ENCODE measurements around the gene RNF224.

RNF224 gene

DNA sequence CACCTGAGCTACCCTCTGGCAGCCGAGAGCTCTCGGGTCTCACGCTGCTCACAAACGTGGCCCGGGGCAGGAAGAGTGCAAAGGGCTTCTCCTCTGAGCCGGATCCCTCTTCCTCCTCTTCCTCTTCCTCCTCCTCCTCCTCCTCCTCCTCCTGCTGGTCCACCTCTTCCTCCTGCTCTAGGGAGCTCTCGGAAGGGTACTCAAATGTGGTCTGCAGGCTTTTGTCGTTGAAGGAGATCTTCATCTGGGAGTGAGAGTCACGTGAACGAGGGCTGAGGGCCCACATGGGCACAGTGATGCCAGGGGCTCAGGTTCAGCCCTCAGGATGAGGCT is 34.9 kb upstream of the RNF224 start:
- DNase-seq (ENCODE audit: low spot score) = no peak

DNA sequence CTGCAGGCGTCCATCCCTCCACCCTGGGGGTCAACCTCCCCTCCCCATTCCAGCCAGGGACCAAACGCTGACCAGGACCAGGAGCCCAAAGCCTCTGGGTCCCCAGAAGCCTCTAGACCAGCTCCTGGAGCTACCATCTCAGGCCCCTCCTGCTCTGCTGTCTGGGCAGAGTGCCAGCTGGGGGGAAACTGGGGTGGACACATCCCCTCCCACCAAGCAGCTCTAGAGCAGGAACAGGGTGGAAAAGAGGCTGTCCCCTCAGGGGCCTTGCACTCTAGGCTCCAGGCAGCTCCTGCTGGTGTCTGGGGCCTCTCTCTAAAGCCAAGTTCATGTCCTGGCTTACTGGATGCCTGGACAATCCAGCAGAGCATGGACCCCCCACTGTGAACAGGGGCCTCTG is 34.4 kb upstream of the RNF224 start:
- DNase-seq (ENCODE audit: low spot score) = no peak

- no peak for DNase-seq (ENCODE audit: low spot score)
Observed at GRCh38 chr9:137193771-137194170, 33.5 kb upstream of the RNF224 start.

DNA sequence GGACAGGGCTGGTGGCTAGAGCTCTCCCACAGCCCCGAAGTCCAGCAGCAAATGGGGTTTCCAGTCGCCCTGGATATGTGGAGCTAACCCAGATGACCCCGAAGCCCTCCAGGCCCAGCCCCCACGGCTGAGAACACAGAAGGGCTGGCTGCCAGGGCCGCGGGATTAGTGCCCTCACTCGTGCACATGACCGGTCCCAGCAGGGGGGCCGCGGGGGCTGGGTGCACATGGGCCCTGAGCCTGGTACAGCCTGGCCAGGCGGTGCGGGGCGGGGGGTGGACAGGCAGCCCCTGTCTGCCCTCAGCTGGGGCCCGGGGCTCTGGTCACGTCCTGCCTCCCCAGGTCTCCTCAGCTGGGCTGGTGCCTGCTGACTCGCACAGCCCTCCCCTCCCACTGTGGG is 32.9 kb upstream of the RNF224 start:
- no peak for DNase-seq (ENCODE audit: low spot score)

- DNase-seq (ENCODE audit: low spot score) = no peak
Observed at GRCh38 chr9:137194909-137195308, 32.4 kb upstream of the RNF224 start.

DNA sequence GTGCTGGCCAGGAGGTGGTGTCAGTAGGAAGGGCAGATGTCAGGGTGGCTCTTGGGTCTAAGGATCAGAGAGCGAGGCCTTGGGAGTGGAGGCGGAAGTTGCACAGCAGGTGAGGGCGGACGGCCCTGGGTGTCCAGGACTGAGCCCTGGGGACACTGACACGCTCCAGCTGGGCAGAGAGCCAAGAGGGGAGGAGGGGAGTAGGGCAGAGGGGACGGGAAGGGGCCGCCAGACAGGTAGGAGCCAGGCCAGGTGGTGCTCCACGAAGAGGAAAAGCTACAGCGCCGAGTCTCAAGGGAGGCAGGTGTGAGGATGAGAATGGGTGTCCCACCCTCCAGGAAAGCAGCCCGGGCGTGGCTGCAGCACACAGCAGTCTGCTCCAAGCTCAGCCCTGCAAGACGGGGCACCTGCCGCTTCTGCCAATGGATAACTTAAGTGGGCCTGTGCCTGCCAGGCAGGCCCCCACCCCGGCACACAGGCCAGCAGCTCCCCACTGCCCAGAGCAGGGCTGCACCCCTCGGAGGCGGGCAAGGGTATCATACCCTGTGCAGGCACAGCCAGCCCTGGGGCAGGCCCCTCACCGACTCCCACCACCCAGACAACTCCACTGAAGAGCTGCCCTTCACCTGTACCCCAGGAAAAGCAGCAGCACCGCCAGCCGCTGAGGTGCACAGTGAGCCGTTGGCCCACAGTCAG is 31.6 kb upstream of the RNF224 start:
- no peak for DNase-seq (ENCODE audit: low spot score)

DNA sequence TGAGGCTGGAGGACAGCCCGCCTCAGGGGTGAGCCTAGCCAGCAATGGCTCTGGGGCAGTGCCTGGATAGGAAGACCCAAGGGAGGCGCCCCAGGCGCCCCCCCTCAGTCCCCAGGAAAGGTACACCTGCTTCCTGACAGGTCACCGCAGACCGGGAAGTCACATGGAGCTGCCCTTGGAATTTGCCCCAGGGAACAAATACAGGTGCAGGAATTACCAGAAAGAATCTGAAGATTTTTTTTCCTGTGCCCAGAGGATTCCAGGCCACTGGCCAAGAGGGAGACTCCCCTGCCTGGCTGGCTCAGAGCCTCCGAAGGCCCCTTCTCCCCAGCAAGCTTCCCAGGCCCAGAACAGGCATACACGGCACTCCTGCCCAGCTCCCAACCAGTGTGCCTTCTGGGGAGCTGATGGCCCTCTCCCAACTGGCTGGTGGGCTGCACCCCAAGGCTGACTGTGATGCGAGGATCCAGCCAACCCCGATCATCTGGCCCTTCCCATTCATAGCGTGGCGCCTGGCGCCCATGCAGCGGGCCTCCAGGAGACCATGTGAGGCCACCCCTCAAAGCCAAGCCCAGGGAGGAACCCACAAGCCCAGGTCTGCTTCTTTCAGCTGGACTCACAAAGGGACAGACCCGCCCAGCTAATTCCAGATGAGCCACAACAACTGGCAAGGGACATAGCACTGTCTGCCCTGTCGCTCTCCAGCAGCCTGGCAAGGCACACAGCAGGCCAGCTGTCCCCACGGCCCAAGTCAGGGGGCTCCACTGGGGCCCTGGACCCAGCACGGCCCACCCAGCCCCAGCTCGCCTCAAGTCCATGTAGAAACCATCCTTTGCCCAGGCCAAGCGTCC is 29.0 kb upstream of the RNF224 start:
- DNase-seq (ENCODE audit: low spot score) = no peak

GRCh38 chr9:137198902-137199283 is 28.4 kb upstream of the RNF224 start:
- DNase-seq (ENCODE audit: low spot score) = no peak

DNA sequence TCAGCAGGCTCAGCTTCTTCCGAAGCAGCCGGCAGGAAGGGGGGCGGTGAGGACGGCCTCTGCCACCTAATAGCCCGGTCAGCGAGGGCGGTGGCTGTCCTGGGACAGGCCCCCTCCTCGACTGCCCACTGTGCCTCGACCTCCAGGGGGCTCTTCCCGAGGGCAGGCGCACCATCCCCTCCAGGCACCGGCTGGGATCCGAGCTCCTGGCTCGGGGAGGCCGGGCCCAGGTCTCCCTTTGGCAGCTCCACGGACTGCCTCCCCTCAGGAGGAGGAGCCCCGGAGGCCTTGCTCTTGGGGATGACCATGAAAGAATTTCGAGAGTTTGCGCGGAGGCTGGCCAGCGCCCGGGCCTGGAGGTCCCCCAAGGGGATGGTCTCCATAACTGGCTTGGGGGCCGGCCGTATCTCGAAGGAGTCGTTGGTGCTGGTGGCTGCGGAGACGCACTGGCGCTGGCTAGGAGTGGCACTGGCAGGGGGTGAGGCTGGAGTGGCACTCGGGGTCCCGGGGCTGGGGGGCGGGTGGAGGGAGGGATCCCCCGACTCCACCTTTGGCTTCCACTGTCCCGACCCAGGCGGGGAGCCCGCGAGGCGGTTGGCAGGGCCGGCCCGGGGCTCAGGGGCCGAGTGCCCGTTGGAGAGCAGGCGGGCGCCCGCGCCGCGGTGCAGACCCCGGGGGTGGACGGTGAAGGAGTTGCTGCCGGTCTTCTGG is 27.7 kb upstream of the RNF224 start:
- no peak for DNase-seq (ENCODE audit: low spot score)

DNA sequence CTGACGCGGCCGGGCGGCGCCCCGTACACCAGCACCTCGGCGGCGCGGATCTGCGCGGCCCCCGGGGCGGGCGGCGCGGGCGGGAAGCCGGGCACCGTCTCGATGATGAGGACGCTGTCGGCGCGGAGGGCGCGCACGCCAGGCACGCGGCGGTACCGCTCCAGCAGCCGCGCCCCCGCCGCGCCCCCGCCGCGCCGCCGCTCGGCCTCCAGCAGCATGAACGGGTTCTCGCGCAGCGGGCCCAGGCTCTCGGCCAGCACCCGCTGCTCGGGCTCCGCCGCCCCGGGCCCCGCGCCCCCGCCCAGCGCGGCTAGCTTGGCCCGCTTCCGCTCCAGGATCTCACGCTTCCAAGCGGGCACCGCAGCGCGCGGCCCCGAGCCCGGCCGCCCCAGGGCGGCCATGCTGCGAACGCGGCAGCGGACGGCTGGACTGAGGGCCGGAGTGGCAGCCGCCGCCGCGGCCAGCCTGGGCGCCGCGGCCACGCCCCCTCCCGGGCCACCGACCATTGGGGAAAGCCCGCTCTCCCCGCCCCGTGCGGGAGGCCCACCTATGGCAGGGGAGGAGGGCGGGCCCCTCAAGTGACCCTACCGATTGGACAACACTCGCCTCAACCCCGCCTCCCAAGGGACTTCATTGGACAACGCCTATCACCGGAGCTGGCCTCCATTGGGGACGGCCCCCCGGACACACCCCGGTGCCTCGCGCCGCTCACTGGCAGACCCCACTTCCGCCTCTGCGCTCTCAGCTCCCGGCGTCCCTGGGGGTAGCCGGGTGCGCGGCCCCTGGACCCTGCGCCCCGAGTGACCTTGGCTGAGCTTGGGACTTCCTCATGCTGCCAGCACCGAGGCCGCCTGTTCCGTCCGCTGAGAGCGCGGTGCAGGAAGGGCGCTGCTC is 26.7 kb upstream of the RNF224 start, which contains the start of gene TPRN:
Gene TPRN, minus strand, starts transcription at position 431 of the 894 bp plus-strand sequence. Its CDS starts 30 bp downstream, at position 401.
- peak; percentile 99 for DNase-seq (ENCODE audit: low spot score)

DNA sequence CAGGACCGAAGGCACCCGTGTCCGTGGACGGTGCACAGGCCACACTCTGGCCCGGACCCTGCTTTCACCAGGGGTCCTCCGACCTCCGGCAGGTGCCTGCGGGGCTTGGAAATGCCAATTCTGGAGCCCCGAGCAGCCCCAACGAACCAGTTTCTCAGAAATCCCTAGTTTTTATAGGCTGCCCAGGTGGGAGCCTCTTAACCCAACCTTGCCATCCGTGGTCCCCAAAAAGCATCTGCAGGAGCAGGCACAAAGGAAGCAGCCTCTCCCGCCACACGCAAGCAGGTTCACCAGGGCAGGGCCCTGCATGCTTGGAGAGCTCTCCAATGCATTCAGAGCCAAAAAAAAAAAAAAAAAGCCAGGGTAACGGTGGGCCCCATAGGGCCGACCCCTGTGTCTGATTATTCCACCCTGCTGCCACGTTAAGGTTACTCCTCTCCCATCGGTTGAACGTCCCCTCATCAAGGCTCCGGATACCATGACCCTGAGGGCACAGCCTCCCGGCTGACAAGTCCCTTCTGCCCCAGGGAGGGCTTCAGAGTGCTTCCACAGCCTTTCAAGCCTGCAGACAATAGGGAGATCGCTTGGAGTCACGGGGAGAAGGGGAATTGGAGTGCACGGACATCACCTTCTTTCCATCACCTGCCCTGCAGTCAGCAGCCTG is 26.0 kb upstream of the RNF224 start:
- no peak for DNase-seq (ENCODE audit: low spot score)

DNA sequence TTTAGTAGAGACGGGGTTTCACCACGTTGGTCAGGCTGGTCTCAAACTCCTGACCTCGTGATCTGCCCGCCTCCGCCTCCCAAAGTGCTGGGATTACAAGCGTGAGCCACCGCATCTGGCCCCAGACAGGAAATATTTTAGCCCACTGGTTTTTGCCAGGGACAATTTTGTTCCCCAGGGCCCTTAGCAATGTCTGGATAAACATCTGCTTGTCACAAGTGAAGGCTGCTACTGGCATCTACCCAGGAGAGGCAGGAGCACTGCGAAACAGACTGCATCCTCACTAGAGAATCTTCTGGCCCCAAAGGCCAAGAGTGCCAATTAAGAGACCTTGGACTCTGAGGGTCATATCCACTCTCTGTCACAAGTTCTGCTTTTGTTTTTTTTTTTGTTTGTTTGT is 24.3 kb upstream of the RNF224 start:
- DNase-seq (ENCODE audit: low spot score) = no peak

GRCh38 chr9:137204731-137205125 is 22.6 kb upstream of the RNF224 start:
- DNase-seq (ENCODE audit: low spot score) = no peak

GRCh38 chr9:137205126-137206069 is 21.9 kb upstream of the RNF224 start, which contains the start of the genes NDOR1 and TMEM203:
Gene NDOR1 (plus strand): TSS chr9:137205700. CDS start chr9:137205778, 78 bp downstream.
Gene TMEM203 (minus strand): TSS chr9:137205648. CDS start chr9:137205414, 234 bp downstream.
- DNase-seq (ENCODE audit: low spot score) = peak; percentile 95

GRCh38 chr9:137206602-137207001 is 20.7 kb upstream of the RNF224 start:
- no peak for DNase-seq (ENCODE audit: low spot score)

GRCh38 chr9:137211532-137211931 is 15.8 kb upstream of the RNF224 start:
- DNase-seq (ENCODE audit: low spot score) = no peak

DNA sequence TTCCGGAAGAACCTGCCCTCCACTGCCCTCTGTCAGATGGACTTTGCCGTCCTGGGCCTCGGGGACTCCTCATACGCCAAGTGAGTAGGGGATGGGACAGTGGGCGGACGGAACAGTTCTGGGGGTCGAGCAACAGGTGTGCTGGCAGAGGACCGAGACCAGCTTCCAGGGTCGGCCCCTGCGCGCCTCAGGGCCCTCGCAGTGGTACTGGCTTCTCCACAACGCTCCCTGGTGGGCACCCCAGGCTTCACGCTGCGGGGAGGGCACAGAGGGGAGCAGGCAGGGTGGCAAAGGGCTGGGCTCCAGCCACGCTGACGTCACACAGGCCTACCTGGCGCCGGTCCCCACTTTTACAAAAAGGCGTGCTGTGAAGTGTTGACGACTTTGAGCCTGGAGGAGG is 14.8 kb upstream of the RNF224 start:
- no peak for DNase-seq (ENCODE audit: low spot score)

GRCh38 chr9:137213160-137214060 is 13.9 kb upstream of the RNF224 start:
- no peak for DNase-seq (ENCODE audit: low spot score)

GRCh38 chr9:137214620-137215019 is 12.7 kb upstream of the RNF224 start:
- DNase-seq (ENCODE audit: low spot score) = no peak

Measured in activated CD4-positive, alpha-beta T cell treated with anti-CD3 and anti-CD28 coated beads, Interleukin-2, Interleukin-4, amounts not matched to agents 100 ng/mL and 50 ng/mL, durations not matched to agents 16 hours and 8 hours (primary cell).